Liver (tissue), 9 donors: Measurements from ENCODE around the gene CATSPER1. TPM values are rescaled to one million over a fixed set of nuclear protein-coding genes. Genes with fewer than 3 reads are reported as not detected.

Experiments
- DNase-seq: peaks from one replicate; pipeline ENCODE4 v3.0.0-alpha.2; 2017; ENCODE audit warnings: low spot score
- H3K27ac ChIP-seq, 2 donors: one replicate each; pipeline ENCODE4 v1.7.0; 2013; ENCODE audit warnings: inconsistent platforms in 2 of 2, low read length in 2 of 2, control low read depth in 1 of 2, low read depth in 1 of 2, mild to moderate bottlenecking in 1 of 2
- H3K27me3 ChIP-seq, 4 donors: one replicate each; pipeline versions ENCODE4 v1.6.1 to v1.7.0; 2013; ENCODE audit warnings: low read length in 3 of 4, inconsistent platforms in 1 of 4, mild to moderate bottlenecking in 1 of 4, moderate library complexity in 1 of 4; ENCODE audit not compliant: control insufficient read depth in 4 of 4, insufficient read depth in 4 of 4
- H3K36me3 ChIP-seq, 4 donors: one replicate each; pipeline versions ENCODE4 v1.6.1 to v1.7.0; 2013; ENCODE audit warnings: low read length in 3 of 4, mild to moderate bottlenecking in 3 of 4, low read depth in 1 of 4, moderate library complexity in 1 of 4; ENCODE audit not compliant: control insufficient read depth in 4 of 4, insufficient read depth in 3 of 4
- H3K4me1 ChIP-seq, 4 donors: one replicate each; pipeline versions ENCODE4 v1.6.1 to v1.7.0; 2013; ENCODE audit warnings: low read length in 3 of 4, mild to moderate bottlenecking in 3 of 4, moderate library complexity in 1 of 4; ENCODE audit not compliant: control insufficient read depth in 4 of 4, insufficient read depth in 4 of 4
- H3K4me3 ChIP-seq, 3 donors: one replicate each; pipeline versions ENCODE4 v1.6.1 to v1.7.0; 2013; ENCODE audit warnings: low read length in 3 of 3, control low read depth in 1 of 3, low read depth in 1 of 3, mild to moderate bottlenecking in 1 of 3
- H3K9ac ChIP-seq, 2 donors: one replicate each; pipeline ENCODE4 v1.7.0; 2013; ENCODE audit warnings: low read length in 2 of 2, mild to moderate bottlenecking in 2 of 2, moderate library complexity in 2 of 2, control low read depth in 1 of 2, low read depth in 1 of 2
- H3K9me3 ChIP-seq, 4 donors: one replicate each; pipeline versions ENCODE4 v1.6.1 to v1.7.0; 2013; ENCODE audit warnings: low read length in 3 of 4; ENCODE audit not compliant: control insufficient read depth in 4 of 4
- ATF3 ChIP-seq: IDR thresholded peaks from 2 replicates; pipeline ENCODE4 v1.6.1; 2016; ENCODE audit warnings: antibody characterized with exemption
- CTCF ChIP-seq: fragments of 150-350 bp; IDR thresholded peaks from 2 replicates; pipeline ENCODE4 v1.5.1; 2017; ENCODE audit warnings: improper control_type of control experiment, low read depth, low read length; ENCODE audit not compliant: missing input control
- EGR1 ChIP-seq, 2 donors: IDR thresholded peaks; 2 replicates each; pipeline ENCODE4 v1.6.1; 2016 to 2018; ENCODE audit warnings: antibody characterized with exemption in 2 of 2, low read depth in 2 of 2
- FOXA2 ChIP-seq: IDR thresholded peaks from 2 replicates; pipeline ENCODE4 v1.6.1; 2016; ENCODE audit warnings: antibody characterized with exemption
- HNF4A ChIP-seq, 2 donors: conservative IDR thresholded peaks; 2 replicates each; pipeline ENCODE4 v1.6.1; 2016; ENCODE audit warnings: antibody characterized with exemption in 2 of 2, mild to moderate bottlenecking in 2 of 2
- HNF4G ChIP-seq: IDR thresholded peaks from 2 replicates; pipeline ENCODE4 v1.6.1; 2016; ENCODE audit warnings: antibody characterized with exemption
- JUND ChIP-seq, 2 donors: IDR thresholded peaks; 2 replicates each; pipeline ENCODE4 v1.6.1; 2016; ENCODE audit warnings: antibody characterized with exemption in 2 of 2
- NR2F2 ChIP-seq: IDR thresholded peaks from 2 replicates; pipeline ENCODE4 v1.6.1; 2016; ENCODE audit warnings: antibody characterized with exemption
- REST ChIP-seq: IDR thresholded peaks from 2 replicates; pipeline ENCODE4 v1.6.1; 2016; ENCODE audit warnings: antibody characterized with exemption, mild to moderate bottlenecking
- RXRA ChIP-seq, 2 donors: IDR thresholded peaks; 2 replicates each; pipeline ENCODE4 v1.6.1; 2017 to 2018; ENCODE audit warnings: antibody characterized with exemption in 2 of 2, mild to moderate bottlenecking in 1 of 2
- TAF1 ChIP-seq: conservative IDR thresholded peaks from 2 replicates; pipeline ENCODE4 v1.6.1; 2016; ENCODE audit warnings: antibody characterized with exemption, mild to moderate bottlenecking
- YY1 ChIP-seq: IDR thresholded peaks from 2 replicates; pipeline ENCODE4 v1.6.1; 2016; ENCODE audit warnings: antibody characterized with exemption, mild to moderate bottlenecking
- ZBTB33 ChIP-seq: IDR thresholded peaks from 2 replicates; pipeline ENCODE4 v1.6.1; 2016; ENCODE audit warnings: antibody characterized with exemption
- WGBS: extraction: QIAGEN DNeasy Blood & Tissue Kit; methylation state at CpG from one replicate; pipeline ENCODE4 v1.1.7; 2013; 5-methylcytosine and 5-hydroxymethylcytosine counted together
- polyA plus RNA-seq, 2 donors: library from polyadenylated mRNA; stranded (reverse) in 1 of 2; unstranded in 1 of 2; fragments of 200-250 nt in 1 of 2; fragments of >200 nt in 1 of 2; fragmentation: Nextera tagmentation in 1 of 2; extraction: Ambion mirVana in 1 of 2; gene quantifications; one replicate each; pipeline versions ENCODE4 v1.2.1 to v1.2.3, GENCODE V29; 2013 to 2015
- total RNA-seq, 2 donors: library from RNA; depleted of rRNA; stranded (reverse); fragments of >200 nt; gene quantifications; one replicate each; pipeline ENCODE4 v1.2.3, GENCODE V29; 2014
- donor health status: healthy.
- donor health status: healthy.
- donor health status: healthy.
- donor health status: healthy.
- donor health status: healthy.

Gene CATSPER1
- total and polyA plus RNA-seq, 4 donors: 0.17 TPM; not detected in 3

GRCh38 chr11:66013762-66014100 is 12.5 kb downstream of the CATSPER1 start:
- DNase-seq: no peak
- Histone ChIP-seq H3K27ac (no peak overlapping the region), H3K4me3 (no peak overlapping the region), H3K27me3 (peaks cover 0 to 14% (median 0%) of the 10 kb centered on the region in 4 donors), H3K36me3 (no peaks in the 10 kb centered on the region), H3K9ac (no peak overlapping the region), H3K4me1 (peaks cover 0 to 4% (median 1%) of the 10 kb centered on the region in 4 donors), H3K9me3 (no peaks in the 10 kb centered on the region)
- WGBS: 62% methylated on average over 7 of the region's 7 CpGs
- TF ChIP-seq EGR1 (IDR thresholded peaks at IDR 0.05; ENCODE audit: low read depth in 2 of 2) (no peak), NR2F2 (no peak), YY1 (no peak)

GRCh38 chr11:66012946-66013761 is 13.1 kb downstream of the CATSPER1 start:
- Histone ChIP-seq H3K9ac (no peak overlapping the region), H3K27me3 (peaks cover 0 to 14% (median 0%) of the 10 kb centered on the region in 4 donors), H3K9me3 (no peaks in the 10 kb centered on the region), H3K4me1 (peaks cover 0 to 4% (median 1%) of the 10 kb centered on the region in 4 donors), H3K4me3 (no peak overlapping the region), H3K36me3 (no peaks in the 10 kb centered on the region), H3K27ac (no peak overlapping the region)
- DNase-seq: no peak
- no peak for TF ChIP-seq ZBTB33
- TF ChIP-seq RXRA (IDR thresholded peaks at IDR 0.05): no peak
- TF ChIP-seq CTCF: no peak
- 54% methylated on average over 12 of the region's 12 CpGs for WGBS

- Histone ChIP-seq H3K9me3 (no peaks in the 10 kb centered on the region), H3K36me3 (no peaks in the 10 kb centered on the region), H3K27me3 (peaks cover 0 to 14% (median 0%) of the 10 kb centered on the region in 4 donors), H3K9ac (no peak overlapping the region), H3K27ac (no peak overlapping the region), H3K4me3 (no peak overlapping the region), H3K4me1 (peaks cover 0 to 4% (median 1%) of the 10 kb centered on the region in 4 donors)
- DNase-seq: no peak
- WGBS: 47% methylated on average over 12 of the region's 12 CpGs
- TF ChIP-seq HNF4A (conservative IDR thresholded peaks at IDR 0.05) (no peak), FOXA2 (no peak), JUND (IDR thresholded peaks at IDR 0.05) (no peak), CTCF (no peak), EGR1 (IDR thresholded peaks at IDR 0.05; ENCODE audit: low read depth in 2 of 2) (no peak), ATF3 (no peak), ZBTB33 (no peak), HNF4G (no peak), REST (no peak), TAF1 (no peak)
These were observed 13.8 kb downstream of the CATSPER1 start for GRCh38 chr11:66012371-66012945.
